Kidney glomerular epithelial cell (primary cell): ENCODE results near the gene ITPR2.
"Not testable (repeated sequence)": the region's sequence is repeated elsewhere in the genome, so short reads cannot be mapped to it uniquely, and the experiment has no call there.

Source experiments
- DNase-seq: peaks from one replicate; lab custom pipeline; 2025; lab: John Stamatoyannopoulos, UW

Gene ITPR2

DNA sequence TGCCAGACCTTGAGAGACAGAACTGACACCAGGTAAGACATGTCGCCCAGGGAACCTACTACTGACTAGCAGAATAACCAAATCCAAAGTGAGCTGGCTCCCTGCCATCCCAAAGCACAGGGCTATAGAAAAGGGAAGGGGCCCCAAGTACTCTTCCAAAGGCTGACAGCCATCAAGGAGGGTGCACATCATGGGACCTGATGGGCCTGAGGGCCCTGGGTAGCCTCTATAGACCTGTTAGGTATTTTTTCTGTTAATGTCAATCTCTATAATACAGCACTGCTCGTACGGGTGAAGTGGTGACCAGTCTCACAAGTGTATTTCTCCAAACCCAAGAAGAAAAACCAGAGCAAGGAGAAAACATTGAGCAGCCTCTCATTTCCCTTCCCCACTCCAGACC lies 171.6 kb downstream of the ITPR2 start:
- no peak for DNase-seq

DNA sequence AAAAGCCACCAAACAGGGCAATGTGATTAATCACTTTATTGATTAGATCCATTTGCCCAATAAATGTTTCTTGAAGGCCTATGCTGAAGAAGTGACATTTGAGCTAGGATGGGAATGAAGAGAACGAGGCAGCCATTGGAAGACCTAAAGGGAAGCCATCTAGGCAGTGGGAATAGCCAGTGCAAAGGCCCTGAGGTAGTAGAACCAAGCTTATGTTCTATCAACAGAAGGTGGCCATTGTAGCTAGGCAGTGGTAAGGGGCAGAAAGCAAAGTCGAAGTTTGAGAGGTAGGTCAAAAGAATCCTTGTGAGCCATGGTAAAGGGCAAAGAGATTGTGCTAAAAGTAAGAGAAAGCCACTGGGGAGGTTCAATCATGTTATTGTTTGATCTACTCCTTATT lies 173.1 kb downstream of the ITPR2 start:
- no peak for DNase-seq

DNA sequence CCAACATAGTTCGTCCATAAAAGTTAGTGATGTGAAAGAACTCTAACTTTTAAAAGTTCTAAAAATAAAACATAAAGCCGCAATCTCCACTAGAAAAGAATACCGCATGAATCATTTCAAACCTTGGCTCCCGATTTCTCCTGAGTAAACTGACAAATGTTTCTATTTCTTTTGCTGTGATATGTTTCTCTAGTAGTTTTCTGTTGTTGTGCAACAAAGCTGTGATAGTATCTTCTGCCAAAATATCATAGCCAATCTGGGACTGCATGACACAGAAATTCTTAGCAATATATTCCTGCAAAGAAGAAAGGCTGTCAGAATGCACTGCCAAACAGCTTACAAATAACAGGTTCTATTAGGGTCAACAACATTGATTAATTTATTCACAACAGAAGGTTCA lies 174.0 kb downstream of the ITPR2 start:
- DNase-seq: no peak

DNA sequence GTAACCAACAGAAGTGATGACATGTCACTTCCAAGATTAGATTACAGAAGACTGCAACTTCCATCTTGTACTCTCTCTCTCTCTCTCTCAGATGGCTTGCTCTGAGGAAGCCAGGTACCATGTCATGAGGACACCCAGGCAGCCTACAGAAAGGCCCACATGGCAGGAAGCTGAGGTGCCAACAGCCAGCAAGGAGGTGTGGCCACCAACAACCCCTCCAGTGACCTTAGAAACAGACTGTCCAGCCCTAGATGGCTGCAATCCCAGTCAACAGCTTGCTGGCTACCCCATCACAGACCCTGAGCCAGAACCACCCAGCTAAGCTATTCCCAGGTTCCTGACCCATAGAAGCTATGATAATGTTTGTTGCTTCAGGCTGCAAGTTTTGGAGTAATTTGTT lies 178.4 kb downstream of the ITPR2 start:
- DNase-seq: no peak

DNA sequence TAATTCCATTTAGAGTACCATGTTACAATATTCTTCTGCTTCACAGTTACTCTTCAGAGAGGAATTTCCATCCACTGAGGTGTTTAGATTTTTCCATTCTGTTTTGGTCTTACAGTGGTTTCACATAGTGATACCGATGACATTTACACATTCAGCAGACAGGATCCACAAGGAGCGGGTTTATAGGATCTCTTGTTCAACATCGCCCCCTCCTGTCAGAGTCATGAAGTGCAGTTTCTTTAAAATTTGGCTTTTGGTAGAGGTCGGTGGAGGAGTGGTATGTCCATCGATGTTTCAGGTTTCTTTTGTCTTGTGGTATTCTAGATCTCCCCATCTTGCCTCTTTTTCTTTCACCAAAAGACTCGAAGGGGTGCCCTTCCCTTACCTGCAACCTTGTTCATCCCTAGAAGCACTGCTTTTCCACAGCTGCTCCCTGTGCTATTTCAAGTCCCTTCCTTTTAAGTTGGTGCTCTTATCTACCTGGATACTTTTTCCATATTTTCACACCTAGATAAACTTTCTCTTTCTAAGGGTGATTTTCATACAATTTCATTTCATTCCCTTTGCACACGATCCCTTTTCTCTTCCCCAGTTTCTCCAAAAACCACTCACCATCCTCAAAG lies 181.3 kb downstream of the ITPR2 start:
- peak; percentile 78 for DNase-seq

DNA sequence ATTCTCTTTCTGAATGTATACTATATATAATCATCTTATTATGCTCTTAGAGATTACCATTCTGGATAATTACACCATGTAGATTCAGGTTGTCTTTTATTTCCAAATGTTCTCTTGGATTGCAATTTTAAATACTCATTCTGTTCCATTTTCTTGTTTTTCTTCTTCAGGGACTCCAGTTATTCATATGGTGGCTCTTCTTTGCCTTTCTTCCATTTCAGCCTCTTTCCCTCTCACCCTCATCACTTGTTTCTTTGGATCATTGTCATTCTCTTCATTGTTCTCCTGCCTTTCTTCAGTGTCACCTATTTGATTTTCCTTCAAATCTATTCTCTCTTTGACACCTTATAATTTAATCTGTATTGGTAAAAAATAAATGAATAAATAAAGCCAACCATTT lies 182.0 kb downstream of the ITPR2 start:
- DNase-seq: no peak

DNA sequence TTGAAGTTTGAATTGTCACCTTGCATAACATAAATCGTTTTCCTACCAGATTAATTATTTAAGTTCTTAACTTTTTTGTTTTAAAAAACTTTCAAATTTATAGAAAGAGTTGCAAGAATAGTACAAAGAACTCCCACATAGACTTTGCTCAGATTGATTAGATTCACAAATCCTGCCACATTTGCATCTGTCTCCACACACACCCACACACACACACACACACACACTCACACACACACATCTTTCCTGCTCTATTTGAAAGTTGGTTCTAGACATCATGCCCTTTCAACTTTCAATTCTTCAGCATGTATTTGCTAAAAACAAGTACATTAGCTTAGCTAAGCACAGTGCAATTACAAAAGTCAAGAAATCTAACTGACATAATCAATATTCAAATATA lies 184.0 kb downstream of the ITPR2 start:
- peak; percentile 44 for DNase-seq

DNA sequence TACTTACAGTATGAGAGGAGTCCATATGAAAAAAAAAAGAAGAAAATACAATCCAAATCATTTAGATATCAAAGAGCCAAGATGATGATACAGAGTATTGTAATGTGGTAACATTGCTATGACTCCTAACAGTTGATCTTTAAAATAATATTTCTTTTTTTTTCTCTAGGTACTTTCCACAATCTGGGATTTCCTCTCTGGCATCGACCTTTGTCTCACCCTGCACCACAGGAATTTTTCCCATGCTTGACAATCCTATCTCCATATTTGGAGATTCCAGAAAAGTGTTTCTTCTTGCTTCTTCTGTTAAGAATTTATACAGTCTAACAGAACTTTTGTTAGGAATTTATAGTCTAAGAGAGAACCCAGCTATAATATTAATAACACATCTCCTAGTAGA lies 184.4 kb downstream of the ITPR2 start:
- DNase-seq: peak; percentile 98

DNA sequence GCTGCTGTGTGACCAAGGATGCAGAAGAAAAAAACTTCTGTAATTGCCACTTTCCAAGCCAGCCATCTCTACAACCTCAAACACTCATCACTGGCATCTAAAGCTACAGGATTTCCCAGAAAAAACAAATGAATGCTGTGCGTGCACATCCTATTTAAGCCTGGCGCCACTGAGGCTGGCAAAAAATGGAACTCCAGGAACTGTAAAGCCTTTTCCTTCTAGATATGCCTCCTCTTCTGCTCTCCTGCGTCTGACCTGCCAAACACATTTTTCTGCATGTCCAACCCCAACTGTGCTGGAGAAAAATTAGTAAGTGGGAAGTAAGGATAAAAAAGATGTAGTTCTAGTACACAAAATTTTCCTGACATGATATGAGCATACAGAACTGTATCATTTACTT lies 184.9 kb downstream of the ITPR2 start:
- no peak for DNase-seq

DNA sequence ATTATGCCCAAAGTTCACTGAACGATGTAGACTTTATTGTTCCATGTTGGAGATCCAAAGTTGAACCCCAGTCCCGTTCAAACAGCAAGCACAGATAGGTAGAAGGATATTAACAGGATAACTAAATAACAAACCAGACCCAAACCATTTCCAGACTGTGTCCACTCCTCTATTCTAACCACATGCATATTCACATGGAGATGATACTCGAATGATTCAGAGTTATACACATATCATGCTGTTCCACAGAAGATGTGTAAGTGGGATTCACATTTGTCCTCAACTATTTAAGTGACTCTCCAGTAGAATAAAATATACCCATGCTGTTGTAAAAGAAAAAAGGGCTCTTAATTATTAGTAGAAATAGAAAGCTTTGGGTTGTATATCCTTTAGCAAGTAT lies 185.9 kb downstream of the ITPR2 start:
- no peak for DNase-seq

DNA sequence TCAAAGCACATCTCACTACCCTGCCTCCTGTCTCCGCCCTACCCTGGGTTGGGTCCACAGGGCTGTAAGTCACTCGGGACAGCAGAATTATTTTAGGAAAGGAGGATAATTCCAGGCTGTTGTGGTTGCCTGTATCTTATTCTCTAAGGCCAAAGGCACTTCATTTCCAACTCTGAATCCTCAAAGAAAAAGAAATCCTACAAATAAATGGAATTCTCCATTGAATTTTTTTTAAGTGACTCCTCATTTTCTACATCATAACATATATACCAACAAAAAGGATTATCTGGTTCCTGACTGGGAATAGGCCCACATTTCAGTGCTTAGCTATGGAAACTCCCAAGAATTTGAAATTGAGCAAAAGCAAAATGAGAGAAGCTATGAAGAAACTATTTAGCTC lies 186.4 kb downstream of the ITPR2 start:
- no peak for DNase-seq

DNA sequence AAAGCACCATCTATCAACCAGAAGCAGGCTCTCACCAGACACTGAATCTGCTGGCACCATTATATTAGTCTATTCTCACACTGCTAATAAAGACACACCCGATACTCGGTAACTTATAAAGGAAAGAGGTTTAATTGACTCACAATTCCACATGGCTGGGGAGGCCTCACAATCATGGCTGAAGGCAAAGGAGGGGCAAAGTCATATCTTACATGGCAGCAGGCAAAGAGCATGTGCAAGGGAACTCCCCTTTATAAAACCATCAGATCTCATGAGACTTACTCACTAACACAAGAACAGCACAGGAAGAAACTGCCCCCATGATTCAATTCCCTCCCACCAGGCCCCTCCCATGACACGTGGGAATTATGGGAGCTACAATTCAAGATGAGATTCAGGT lies 188.6 kb downstream of the ITPR2 start:
- DNase-seq: not testable (repeated sequence)

DNA sequence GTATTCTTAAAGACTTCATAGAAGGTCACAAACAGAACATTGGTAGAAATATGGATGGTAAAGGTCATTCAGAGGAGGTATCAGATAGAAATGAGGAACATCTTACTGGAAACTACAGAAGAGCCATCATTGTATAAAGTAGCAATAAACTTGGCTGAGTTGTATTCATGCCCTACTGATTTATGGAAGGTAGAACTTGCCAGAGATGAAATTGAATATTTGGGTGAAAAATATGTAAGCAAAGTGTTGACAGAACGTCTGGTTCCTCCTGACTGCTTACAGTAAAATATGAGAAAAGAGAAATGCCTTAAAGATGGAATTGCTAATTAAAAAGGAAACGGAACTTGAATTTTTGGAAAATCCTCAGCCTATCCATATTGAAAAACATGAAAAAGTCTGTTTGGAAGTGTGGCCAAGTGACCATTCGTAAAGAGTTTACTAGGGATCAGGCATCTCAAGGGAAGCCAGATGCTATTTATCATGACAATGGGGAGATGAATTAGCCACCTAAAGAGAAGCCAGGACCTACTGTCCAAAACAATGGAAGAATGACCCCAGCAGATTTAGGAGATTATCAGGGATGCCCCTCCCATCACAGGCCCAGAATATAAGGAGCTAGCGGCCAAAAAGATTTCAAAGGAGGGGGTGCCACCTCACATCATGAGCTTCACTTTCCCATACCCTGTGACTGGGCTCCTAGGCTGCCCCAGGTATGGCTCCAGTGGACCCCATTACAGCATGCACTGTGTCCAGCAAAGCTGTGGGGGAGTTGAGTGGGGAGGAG lies 189.3 kb downstream of the ITPR2 start:
- DNase-seq: no peak

DNA sequence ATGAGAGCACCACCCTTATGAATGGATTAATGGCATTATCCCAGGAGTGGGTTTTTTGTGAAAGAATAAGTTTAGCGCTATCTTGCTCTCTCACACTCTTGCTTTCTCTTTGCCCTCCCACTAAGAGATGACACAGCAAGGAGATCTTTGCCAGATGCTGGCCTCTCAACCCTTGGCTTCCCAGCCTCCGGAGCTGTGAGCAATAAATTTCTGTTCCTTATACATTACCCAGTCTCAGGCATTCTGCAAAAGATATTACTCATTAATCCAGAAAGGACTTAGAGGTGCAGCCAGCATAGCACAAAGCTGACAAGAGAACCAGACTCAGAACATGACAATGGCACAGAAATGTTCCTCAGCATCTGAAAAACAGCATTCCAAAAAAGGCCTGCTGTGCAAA lies 190.6 kb downstream of the ITPR2 start:
- peak; percentile 32 for DNase-seq

DNA sequence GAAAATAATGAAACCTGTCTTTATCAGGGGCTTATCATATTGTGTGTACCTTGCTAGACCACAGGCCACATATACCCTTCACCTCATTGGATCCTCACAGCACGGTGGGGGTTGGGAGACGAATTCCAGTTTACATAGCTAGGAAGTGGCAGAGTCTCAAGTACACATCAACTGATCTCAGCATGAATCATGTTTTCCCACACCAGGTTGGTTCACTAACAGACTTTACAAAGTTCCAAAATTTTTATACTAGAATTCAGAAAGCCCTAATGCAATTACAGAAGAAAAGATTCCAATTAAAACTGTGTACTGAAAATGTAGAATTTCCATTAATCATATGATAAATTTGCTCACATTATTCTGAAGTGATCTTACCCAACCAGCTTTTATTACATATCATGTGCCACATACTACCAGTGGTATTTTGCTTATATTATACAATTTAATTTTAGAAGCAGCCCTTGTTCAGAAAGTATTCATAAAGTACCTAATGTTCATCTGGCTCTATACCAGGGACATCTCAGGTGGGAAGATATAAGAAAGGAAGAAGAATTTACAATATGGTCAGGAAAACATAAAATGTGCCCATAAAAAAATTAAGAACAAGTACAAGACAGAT lies 196.2 kb downstream of the ITPR2 start:
- peak; percentile 66 for DNase-seq

DNA sequence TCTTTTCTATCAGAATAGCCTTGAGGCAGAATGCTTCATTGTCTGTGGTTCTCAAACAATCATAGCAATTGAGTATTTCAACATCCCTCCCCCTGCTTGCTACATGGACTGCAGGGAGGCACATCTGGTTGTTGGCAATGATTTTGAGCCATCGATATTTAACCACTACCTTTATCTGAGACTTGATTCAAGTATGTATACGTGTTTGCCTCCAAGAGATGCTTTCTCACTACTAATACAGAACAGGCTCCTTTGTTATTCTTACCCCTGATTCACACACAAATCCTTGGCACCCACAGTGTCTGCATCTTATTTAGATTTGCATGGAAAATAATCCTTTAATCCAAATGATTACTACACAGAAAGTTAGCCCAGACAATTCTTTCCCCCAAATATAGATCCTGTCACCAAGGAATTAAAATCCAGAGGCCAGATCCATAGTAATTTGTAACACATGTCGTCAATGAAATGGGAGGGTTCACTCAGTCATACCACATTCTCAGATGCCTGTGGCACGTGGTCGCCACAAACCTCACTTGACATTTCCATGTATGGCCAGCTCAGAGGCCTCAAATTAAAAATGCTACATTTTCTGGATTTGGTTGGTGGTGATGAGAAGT lies 199.3 kb downstream of the ITPR2 start:
- DNase-seq: peak; percentile 50

DNA sequence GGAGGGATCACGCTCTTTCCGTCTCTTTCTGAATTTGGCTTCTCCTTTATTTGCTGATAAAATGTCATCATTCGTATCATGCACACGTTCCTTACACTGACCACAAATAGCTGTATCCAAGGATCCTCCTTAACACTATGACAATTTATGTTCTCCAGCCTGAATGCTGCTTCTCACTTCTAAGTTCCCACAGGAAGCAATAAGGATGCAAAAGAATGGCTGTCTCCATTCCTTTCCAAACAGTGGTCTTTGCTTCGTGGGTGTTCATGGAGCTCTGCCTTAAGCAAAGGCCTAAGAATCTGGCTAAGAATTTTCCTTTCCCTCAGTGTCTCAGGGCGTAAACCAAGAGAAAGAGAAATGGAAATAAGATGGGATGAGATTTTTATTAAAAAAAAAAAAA lies 200.2 kb downstream of the ITPR2 start:
- no peak for DNase-seq

DNA sequence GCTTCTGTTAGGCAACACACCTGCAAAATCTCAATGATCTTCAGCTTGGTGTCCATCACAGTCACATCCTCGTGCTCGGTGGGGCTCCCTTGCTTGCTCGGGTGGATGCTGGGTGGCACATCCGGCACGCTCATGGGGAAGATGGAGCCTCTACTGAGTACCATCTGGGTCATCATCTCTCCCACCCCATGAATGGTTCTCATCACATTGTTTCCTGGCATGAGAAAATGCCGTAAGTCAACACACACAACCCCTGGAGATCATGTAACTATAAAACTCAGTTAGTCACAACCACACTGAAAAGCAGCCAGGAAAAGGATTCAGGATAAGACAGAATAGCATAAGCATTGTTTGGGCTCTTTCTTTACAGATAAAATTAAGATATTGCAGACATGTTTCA lies 201.1 kb downstream of the ITPR2 start:
- no peak for DNase-seq

DNA sequence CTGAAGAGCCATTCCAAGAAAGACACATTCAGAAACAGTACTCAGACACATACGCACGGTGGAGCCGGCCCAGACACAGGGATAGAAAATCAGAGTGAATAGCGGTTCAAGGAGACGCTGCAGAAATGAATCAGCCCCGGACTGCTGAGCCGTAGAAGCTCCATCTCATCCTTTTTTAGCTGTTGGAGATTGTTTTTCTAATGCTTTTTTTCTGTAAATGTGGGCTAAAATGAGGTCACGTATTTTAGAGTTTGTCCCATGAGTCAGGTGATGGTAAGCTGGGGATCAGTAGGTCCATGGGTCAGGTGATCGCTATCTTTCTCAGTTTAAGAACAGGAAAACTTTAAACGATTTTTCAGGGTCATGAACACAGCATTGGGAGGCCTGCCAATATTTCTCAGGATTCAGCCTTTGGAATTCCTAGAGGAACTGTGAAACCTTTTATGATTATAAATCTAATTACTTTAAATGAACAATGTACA lies 202.4 kb downstream of the ITPR2 start:
- DNase-seq: peak; percentile 99

DNA sequence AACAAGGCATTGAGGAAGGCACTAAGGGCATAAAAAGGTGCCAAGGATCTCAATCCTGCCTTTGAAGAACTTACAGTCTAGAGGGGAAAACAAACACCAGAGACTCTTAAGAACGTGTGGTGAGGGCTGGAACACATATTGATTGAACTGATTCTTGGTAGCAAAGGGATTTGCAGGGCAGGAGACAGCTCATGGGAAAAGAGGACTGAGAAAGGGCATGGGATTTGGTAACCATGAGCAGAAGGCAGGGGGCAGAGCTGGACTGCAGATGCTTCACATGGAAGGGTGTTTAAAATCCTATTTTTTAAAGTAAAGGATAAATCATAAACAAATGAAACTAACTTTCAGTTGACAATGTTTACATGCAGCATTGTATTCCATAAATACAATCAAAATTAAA lies 203.1 kb downstream of the ITPR2 start:
- peak; percentile 46 for DNase-seq

DNA sequence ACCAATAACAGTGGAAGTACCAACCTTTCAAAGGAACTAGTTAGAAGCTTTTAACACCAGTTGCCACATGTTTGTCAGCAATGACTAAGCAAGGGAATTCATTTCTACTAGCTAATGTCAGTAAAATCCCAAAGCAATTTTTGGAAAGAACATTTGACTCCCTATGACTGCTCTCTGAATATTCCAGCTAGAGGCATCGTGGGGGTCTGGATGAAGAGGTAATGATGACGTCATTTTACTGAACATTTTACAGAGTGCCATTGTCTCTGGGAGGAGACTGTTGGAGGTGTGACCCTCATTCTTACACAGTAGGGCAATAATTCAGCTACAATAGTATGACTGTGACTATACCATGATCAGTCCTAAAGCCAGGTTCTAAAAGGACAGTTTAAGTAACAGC lies 204.8 kb downstream of the ITPR2 start:
- no peak for DNase-seq

DNA sequence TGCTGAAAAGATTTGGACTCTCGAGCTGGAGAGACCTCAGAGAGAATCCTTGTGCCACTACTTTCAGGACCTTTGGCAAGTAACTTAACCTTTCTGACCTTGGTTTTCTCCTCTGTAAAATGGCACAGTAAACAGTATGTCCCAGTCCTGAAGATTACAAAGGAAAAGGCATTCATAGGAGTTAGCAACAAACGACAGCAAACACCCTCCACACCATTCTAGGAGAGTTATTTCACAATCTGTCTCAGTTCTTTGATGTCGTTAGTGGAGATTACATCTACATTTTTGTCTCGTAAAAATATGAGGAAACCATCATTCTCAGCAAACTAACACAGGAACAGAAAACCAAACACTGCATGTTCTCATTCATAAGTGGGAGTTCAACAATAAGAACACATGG lies 205.7 kb downstream of the ITPR2 start:
- no peak for DNase-seq

DNA sequence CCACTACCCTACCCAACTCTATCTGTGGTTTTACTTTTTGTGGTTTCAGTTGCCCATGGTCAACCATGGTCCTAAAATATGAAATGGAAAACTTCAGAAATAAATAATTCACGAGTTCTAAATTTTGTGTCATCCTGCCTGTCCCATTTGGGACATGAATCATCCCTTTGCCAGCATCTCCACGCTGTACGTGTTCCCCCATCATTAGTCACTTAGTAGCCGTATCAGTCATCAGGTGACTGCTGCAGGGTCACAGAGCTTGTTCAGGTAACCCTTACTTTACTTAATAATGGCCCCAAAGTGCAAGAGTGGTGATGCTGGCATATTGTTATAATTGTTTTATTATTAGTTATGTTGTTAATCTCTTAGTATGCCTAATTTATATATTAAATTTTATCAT lies 209.9 kb downstream of the ITPR2 start:
- no peak for DNase-seq
